Stomach (tissue), 19 donors: ENCODE measurements around the gene MLYCD. TPM values are rescaled to one million over a fixed set of nuclear protein-coding genes. Genes with fewer than 3 reads are reported as not detected.

Experiments
- DNase-seq, 2 donors: peaks; one replicate each; pipeline versions ENCODE4 v3.0.0 to v3.0.0-alpha.2; 2013 to 2019
- H3K27ac ChIP-seq, 5 donors: fragments of 200-600 bp in 4 of 5; sonication (generic) in 4 of 5; one replicate each; pipeline ENCODE4 v1.5.1; 2013 to 2019; ENCODE audit warnings: mild to moderate bottlenecking in 1 of 5, moderate library complexity in 1 of 5
- H3K27me3 ChIP-seq, 3 donors: fragments of 200-600 bp; sonication (generic); one replicate each; pipeline ENCODE4 v1.5.1; 2017 to 2019; ENCODE audit warnings: mixed run types in 1 of 3
- H3K36me3 ChIP-seq, 4 donors: fragments of 200-600 bp; sonication (generic); 1 replicate in 3 of 4; 2 replicates in 1 of 4; pipeline ENCODE4 v1.5.1; 2016 to 2019
- H3K4me1 ChIP-seq, 4 donors: fragments of 200-600 bp; sonication (generic); one replicate each; pipeline ENCODE4 v1.5.1; 2016 to 2019
- H3K4me3 ChIP-seq, 4 donors: fragments of 200-600 bp; sonication (generic) in 3 of 4; one replicate each; pipeline ENCODE4 v1.5.1; 2016 to 2019; ENCODE audit warnings: mild to moderate bottlenecking in 1 of 4
- H3K9me3 ChIP-seq, 4 donors: fragments of 200-600 bp; sonication (generic); one replicate each; pipeline ENCODE4 v1.5.1; 2016 to 2019
- CTCF ChIP-seq, 7 experiments: fragments of 450-650 bp in 4 of 7; fragments of 200-600 bp in 3 of 7; sonication (generic) in 3 of 7; IDR thresholded peaks; one replicate each; pipeline ENCODE4 v1.5.1; 2016 to 2019; ENCODE audit warnings: antibody characterized with exemption in 7 of 7, control low read depth in 2 of 7, mild to moderate bottlenecking in 1 of 7
- EP300 ChIP-seq: sonication (generic); formaldehyde crosslinking; IDR thresholded peaks from one replicate; pipeline ENCODE4 v1.6.1; 2017; ENCODE audit warnings: antibody characterized with exemption
- POLR2A ChIP-seq, 4 donors: fragments of 450-650 bp; IDR thresholded peaks; one replicate each; pipeline ENCODE4 v1.6.1; 2016; ENCODE audit warnings: antibody characterized with exemption in 4 of 4, control low read depth in 2 of 4, mild to moderate bottlenecking in 1 of 4, moderate library complexity in 1 of 4
- POLR2AphosphoS5 ChIP-seq, 3 donors: sonication (generic); formaldehyde crosslinking; IDR thresholded peaks; one replicate each; pipeline ENCODE4 v1.6.1; 2016; ENCODE audit warnings: antibody characterized with exemption in 3 of 3
- WGBS, 5 donors: extraction: QIAGEN DNeasy Blood & Tissue Kit in 3 of 5; methylation state at CpG; one replicate each; pipeline versions ENCODE4 v1.1.5 to v1.1.7; 2013 to 2018; 5-methylcytosine and 5-hydroxymethylcytosine counted together
- intact Hi-C: fragments of 100-400 bp; cut with DNase I; formaldehyde crosslinking; loops from one replicate; pipeline ENCODE4 v1.15.1; 2023; ENCODE audit warnings: low total_unique reads
- long read RNA-seq, 10 donors: transcript quantifications; one replicate each; lab custom pipeline, GENCODE V29; 2026
- polyA plus RNA-seq, 3 donors: library from polyadenylated mRNA; stranded (reverse); fragments of 200-250 nt; gene quantifications; one replicate each; pipeline ENCODE4 v1.2.3, GENCODE V29; 2013
- total RNA-seq, 5 donors: library from RNA; depleted of rRNA; stranded (reverse); fragments of >200 nt; gene quantifications; one replicate each; pipeline versions ENCODE4 v1.1.0 to v1.2.3, GENCODE V29; 2014 to 2016
- donor health status: healthy with polysubstance abuse.
- donor health status: Bipolar disorder and iron deficiency.
- donor health status: healthy.

The MLYCD gene
- total RNA-seq (10 to 100 TPM; 14.0 to 43.8 (median 22.0) TPM), polyA plus RNA-seq (1 to 10 TPM; 2.9 to 3.5 (median 3.0) TPM)
- long read RNA-seq, donor 1, full-length matches to known transcripts, result 2 of 2 reads
- long read RNA-seq, donor 1, partial matches to known transcripts, result 0 of 2 reads
- long read RNA-seq, donor 1, other reads (novel, unspliced or antisense), result 0 of 2 reads
- long read RNA-seq, donor 2, full-length matches to known transcripts, result 7 of 7 reads
- long read RNA-seq, donor 2, partial matches to known transcripts, result 0 of 7 reads
- long read RNA-seq, donor 2, other reads (novel, unspliced or antisense), result 0 of 7 reads
- long read RNA-seq, donor 3, full-length matches to known transcripts, result 3 of 3 reads
- long read RNA-seq, donor 3, partial matches to known transcripts, result 0 of 3 reads
- long read RNA-seq, donor 3, other reads (novel, unspliced or antisense), result 0 of 3 reads
- long read RNA-seq, donor 4, result 0 reads
- long read RNA-seq, donor 5, full-length matches to known transcripts, result 3 of 3 reads
- long read RNA-seq, donor 5, partial matches to known transcripts, result 0 of 3 reads
- long read RNA-seq, donor 5, other reads (novel, unspliced or antisense), result 0 of 3 reads
- long read RNA-seq, donor 6, full-length matches to known transcripts, result 14 of 14 reads
- long read RNA-seq, donor 6, partial matches to known transcripts, result 0 of 14 reads
- long read RNA-seq, donor 6, other reads (novel, unspliced or antisense), result 0 of 14 reads
- long read RNA-seq, donor 7, full-length matches to known transcripts, result 3 of 3 reads
- long read RNA-seq, donor 7, partial matches to known transcripts, result 0 of 3 reads
- long read RNA-seq, donor 7, other reads (novel, unspliced or antisense), result 0 of 3 reads
- long read RNA-seq, donor 8, full-length matches to known transcripts, result 5 of 5 reads
- long read RNA-seq, donor 8, partial matches to known transcripts, result 0 of 5 reads
- long read RNA-seq, donor 8, other reads (novel, unspliced or antisense), result 0 of 5 reads
- long read RNA-seq, donor 9, full-length matches to known transcripts, result 3 of 3 reads
- long read RNA-seq, donor 9, partial matches to known transcripts, result 0 of 3 reads
- long read RNA-seq, donor 9, other reads (novel, unspliced or antisense), result 0 of 3 reads
- long read RNA-seq, donor 10, full-length matches to known transcripts, result 3 of 3 reads
- long read RNA-seq, donor 10, partial matches to known transcripts, result 0 of 3 reads
- long read RNA-seq, donor 10, other reads (novel, unspliced or antisense), result 0 of 3 reads

DNA sequence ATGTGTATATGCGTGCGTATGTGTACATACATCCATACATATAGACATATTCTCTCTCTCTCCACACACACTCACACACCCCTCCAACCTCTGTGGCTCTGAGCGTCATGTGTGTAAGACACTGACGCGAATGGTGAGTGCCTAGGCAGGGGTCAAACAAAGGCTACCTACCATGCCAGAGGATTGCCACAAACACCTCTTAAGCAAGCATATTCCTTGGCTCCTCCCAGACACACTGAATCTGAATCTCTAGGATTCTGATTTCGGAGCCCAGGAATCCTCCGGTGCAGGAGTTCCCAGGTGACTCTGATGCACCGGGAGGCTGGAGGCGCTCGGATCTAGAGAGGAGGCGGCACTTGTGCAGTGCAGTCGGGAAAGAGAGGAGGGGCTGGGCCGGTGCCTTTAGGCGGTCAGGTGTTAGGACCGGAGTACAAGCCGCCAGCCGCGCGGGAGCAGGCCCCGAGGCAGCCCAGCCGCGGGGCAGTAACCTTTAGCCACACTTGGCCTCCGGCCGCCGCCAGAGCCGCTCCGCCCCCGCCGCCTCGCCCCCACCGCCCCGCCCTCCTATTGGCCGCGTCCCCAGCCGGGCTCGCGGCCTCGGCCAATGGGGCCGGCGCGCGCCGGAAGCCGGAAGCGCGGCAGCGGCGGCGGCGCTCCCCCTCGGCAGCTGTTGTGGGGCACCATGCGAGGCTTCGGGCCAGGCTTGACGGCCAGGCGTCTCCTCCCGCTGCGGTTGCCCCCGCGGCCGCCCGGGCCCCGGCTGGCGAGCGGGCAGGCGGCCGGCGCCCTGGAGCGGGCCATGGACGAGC lies at the start of gene MLYCD:
Gene MLYCD, plus strand, starts transcription at position 653 of the 809 bp plus-strand sequence. Its CDS starts 30 bp downstream, at position 683.
- peaks cover 17 to 51% (median 37%) of the 10 kb centered on the region in 4 donors for H3K4me1 ChIP-seq
- intact Hi-C loops, result no loop called here
- H3K36me3 ChIP-seq, result no peaks in the 10 kb centered on the region
- no peaks in the 10 kb centered on the region for H3K9me3 ChIP-seq
- no peak for TF ChIP-seq POLR2A (IDR thresholded peaks at IDR 0.05)
- peak; percentile 57 to 76 (median 59) for TF ChIP-seq POLR2AphosphoS5 (IDR thresholded peaks at IDR 0.05)
- peak; percentile 26 for TF ChIP-seq EP300
- H3K27ac ChIP-seq, result peak within 1 kb of the TSS; percentile 94 to 98 (median 96)
- H3K4me3 ChIP-seq, result peak within 1 kb of the TSS; percentile 74 to 91 (median 88)
- H3K27me3 ChIP-seq, result no peaks in the 10 kb centered on the region
- 4 to 18% (median 6%) methylated on average over 13 to 69 of the region's 69 CpGs for WGBS, 5 donors
- peak; percentile 94 to 95 for DNase-seq

- H3K27me3 ChIP-seq, result no peaks in the 10 kb centered on the region
- H3K4me1 ChIP-seq, result no peaks in the 10 kb centered on the region
- TF ChIP-seq CTCF (IDR thresholded peaks at IDR 0.05), result no peak
- TF ChIP-seq POLR2AphosphoS5 (IDR thresholded peaks at IDR 0.05), result no peak
- no peak for TF ChIP-seq EP300
- TF ChIP-seq POLR2A (IDR thresholded peaks at IDR 0.05), result no peak
- no peak overlapping the region for H3K4me3 ChIP-seq
- no peak for DNase-seq
- H3K9me3 ChIP-seq, result no peaks in the 10 kb centered on the region
- H3K27ac ChIP-seq, result no peak overlapping the region
- intact Hi-C loops, result no loop called here
- H3K36me3 ChIP-seq, result no peaks in the 10 kb centered on the region
- WGBS, 5 donors, result 62 to 83% (median 73%) methylated on average over 6 of the region's 6 CpGs
These were observed 49.5 kb upstream of the MLYCD start for GRCh38 chr16:83849421-83849820.

- Histone ChIP-seq H3K36me3 (no peaks in the 10 kb centered on the region), H3K4me3 (no peak overlapping the region), H3K27ac (no peak overlapping the region), H3K9me3 (no peaks in the 10 kb centered on the region), H3K27me3 (peaks cover 0 to 4% (median 0%) of the 10 kb centered on the region in 3 donors), H3K4me1 (no peaks in the 10 kb centered on the region)
- 68 to 79% (median 73%) methylated on average over 5 of the region's 5 CpGs for WGBS, 5 donors
- intact Hi-C loops, result no loop called here
- DNase-seq, result no peak
- no peak for TF ChIP-seq POLR2A (IDR thresholded peaks at IDR 0.05)
- TF ChIP-seq CTCF (IDR thresholded peaks at IDR 0.05), result no peak
- TF ChIP-seq POLR2AphosphoS5 (IDR thresholded peaks at IDR 0.05), result no peak
These were observed 48.0 kb upstream of the MLYCD start for GRCh38 chr16:83850947-83851346.

DNA sequence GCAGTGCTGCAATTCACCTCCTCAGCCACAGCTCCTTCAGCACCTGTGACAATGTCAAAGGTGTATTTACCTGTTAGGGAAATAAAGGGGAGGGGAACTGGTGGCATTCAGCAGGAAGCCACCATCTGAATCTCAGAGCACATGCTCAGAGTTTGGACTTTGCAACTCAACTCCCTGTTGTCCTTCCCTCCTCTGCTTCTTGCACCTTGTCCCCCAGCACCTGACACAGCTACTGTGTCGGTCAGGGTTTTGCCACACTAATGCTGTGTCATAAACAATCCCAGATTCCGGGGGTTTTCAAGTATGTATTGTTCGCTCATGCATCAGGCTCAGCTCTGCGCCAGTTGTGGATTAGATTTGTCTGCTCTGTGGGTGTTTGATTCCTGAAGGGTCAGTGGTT lies 47.4 kb upstream of the MLYCD start:
- WGBS, 5 donors, result 75 to 93% (median 85%) methylated on average over 4 of the region's 4 CpGs
- TF ChIP-seq POLR2A (IDR thresholded peaks at IDR 0.05) (no peak), POLR2AphosphoS5 (IDR thresholded peaks at IDR 0.05) (no peak), EP300 (no peak), CTCF (IDR thresholded peaks at IDR 0.05) (no peak)
- H3K36me3 ChIP-seq, result no peaks in the 10 kb centered on the region
- DNase-seq, result no peak
- H3K4me1 ChIP-seq, result no peaks in the 10 kb centered on the region
- no peak overlapping the region for H3K4me3 ChIP-seq
- intact Hi-C loops, result no loop called here
- peaks cover 0 to 4% (median 0%) of the 10 kb centered on the region in 3 donors for H3K27me3 ChIP-seq
- no peaks in the 10 kb centered on the region for H3K9me3 ChIP-seq
- H3K27ac ChIP-seq, result no peak overlapping the region
